HCT116 (cell line): ENCODE measurements around the gene NGEF. TPM values are rescaled to one million over a fixed set of nuclear protein-coding genes. Genes with fewer than 3 reads are reported as not detected.

Source experiments
- ATAC-seq: fragments of 200-7000 bp; cut with Tn5 transposase; 2 replicates; pipeline ENCODE4 v1.9.1; 2020; ENCODE audit warnings: mild to moderate bottlenecking, moderate library complexity
- BruUV-seq: library from RNA; stranded (reverse); fragments of 400-500 nt; replicated peaks from 2 replicates; lab custom pipeline; 2021; lab: Mats Ljungman, UMichigan
- CTCF ChIA-PET: fragments of 300-600 bp; sonication (Branson Sonifier 250); formaldehyde crosslinking; loops from one replicate; lab custom pipeline; 2021; ENCODE audit warnings: antibody characterized with exemption; lab: Charles Lee
- POLR2A ChIA-PET: fragments of 300-600, 350-600 bp; sonication (Branson Sonifier 250); formaldehyde crosslinking; loops from one replicate; lab custom pipeline; 2021; ENCODE audit warnings: antibody characterized with exemption; lab: Charles Lee
- RAD21 ChIA-PET, 2 experiments: fragments of 300-600 bp; sonication (Branson Sonifier 250); formaldehyde crosslinking; loops; one replicate each; lab custom pipeline; 2023; ENCODE audit warnings: low total read pairs in 2 of 2; ENCODE audit not compliant: uncharacterized antibody in 2 of 2, unreplicated experiment in 2 of 2, low non-redundant PET in 1 of 2; lab: Charles Lee
- DNase-seq: peaks from one replicate; pipeline ENCODE4 v3.0.0-alpha.2; 2010; ENCODE audit warnings: low read depth, low spot score
- H2AFZ ChIP-seq: fragments of 200-600 bp; shearing (Covaris generic), sonication (generic); 2 replicates; pipeline ENCODE4 v1.6.1; 2017; ENCODE audit warnings: low read depth, mixed run types, mixed read lengths, antibody characterized with exemption, low read length; ENCODE audit not compliant: poor library complexity, severe bottlenecking
- H3K27ac ChIP-seq: 2 replicates; pipeline ENCODE4 v1.5.1; 2012; ENCODE audit warnings: low read depth, low read length
- H3K27me3 ChIP-seq: fragments of 200-600 bp; sonication (generic); 2 replicates; pipeline ENCODE4 v1.6.1; 2016; ENCODE audit warnings: mixed run types, low read length, mixed read lengths; ENCODE audit not compliant: insufficient read depth
- H3K36me3 ChIP-seq, 2 experiments: fragments of 200-500 bp in 1 of 2; fragments of 200-600 bp in 1 of 2; sonication (Bioruptor generic) in 1 of 2; sonication (generic) in 1 of 2; 2 replicates each; pipeline versions ENCODE4 v1.5.1 to v1.6.1; 2014 to 2016; ENCODE audit warnings: low read length in 2 of 2, inconsistent platforms in 1 of 2, mixed read lengths in 1 of 2, mixed run types in 1 of 2; ENCODE audit not compliant: insufficient read depth in 2 of 2, control insufficient read depth in 1 of 2
- H3K4me1 ChIP-seq, 2 experiments: fragments of 200-600 bp in 1 of 2; sonication (generic) in 1 of 2; 2 replicates each; pipeline versions ENCODE4 v1.5.1 to v1.6.1; 2012 to 2017; ENCODE audit warnings: low read length in 2 of 2, inconsistent platforms in 1 of 2, mild to moderate bottlenecking in 1 of 2, mixed read lengths in 1 of 2, mixed run types in 1 of 2, moderate library complexity in 1 of 2; ENCODE audit not compliant: insufficient read depth in 2 of 2, control insufficient read depth in 1 of 2
- H3K4me2 ChIP-seq: fragments of 200-600 bp; sonication (generic); 2 replicates; pipeline ENCODE4 v1.6.1; 2017; ENCODE audit warnings: mixed run types, low read length, mixed read lengths
- H3K4me3 ChIP-seq, 2 experiments: fragments of 200-600 bp in 1 of 2; sonication (generic) in 1 of 2; replicated peaks in 1 of 2; 2 replicates each; pipeline ENCODE4 v1.5.1; 2011 to 2016; ENCODE audit warnings: low read length in 2 of 2, control low read depth in 1 of 2, low read depth in 1 of 2, mild to moderate bottlenecking in 1 of 2, mixed read lengths in 1 of 2, mixed run types in 1 of 2
- H3K79me2 ChIP-seq: fragments of 200-600 bp; sonication (generic); 2 replicates; pipeline ENCODE4 v1.6.1; 2017; ENCODE audit warnings: mild to moderate bottlenecking, mixed run types, low read length, moderate library complexity, mixed read lengths; ENCODE audit not compliant: insufficient read depth
- H3K9ac ChIP-seq: fragments of 200-600 bp; sonication (generic); 2 replicates; pipeline ENCODE4 v1.6.1; 2016; ENCODE audit warnings: low read length, mixed read lengths
- H3K9me2 ChIP-seq: fragments of 200-600 bp; sonication (generic), shearing (Covaris generic); 2 replicates; pipeline ENCODE4 v1.6.1; 2017; ENCODE audit warnings: mixed run types, mild to moderate bottlenecking, moderate library complexity; ENCODE audit not compliant: insufficient read depth
- H3K9me3 ChIP-seq, 2 experiments: fragments of 200-500 bp in 1 of 2; fragments of 200-600 bp in 1 of 2; sonication (Bioruptor generic) in 1 of 2; sonication (generic) in 1 of 2; 2 replicates each; pipeline ENCODE4 v1.6.1; 2014 to 2017; ENCODE audit warnings: low read length in 2 of 2, mixed read lengths in 2 of 2, inconsistent platforms in 1 of 2, low read depth in 1 of 2, mild to moderate bottlenecking in 1 of 2, mixed run types in 1 of 2, moderate library complexity in 1 of 2; ENCODE audit not compliant: control insufficient read depth in 1 of 2, insufficient read depth in 1 of 2
- H4K20me1 ChIP-seq: fragments of 200-600 bp; sonication (generic), shearing (Covaris generic); 2 replicates; pipeline ENCODE4 v1.6.1; 2017; ENCODE audit warnings: mixed run types, mild to moderate bottlenecking, moderate library complexity; ENCODE audit not compliant: insufficient read depth
- ATF3 ChIP-seq: IDR thresholded peaks from 2 replicates; pipeline ENCODE4 v1.6.1; 2012
- CBX3 ChIP-seq: IDR thresholded peaks from 2 replicates; pipeline ENCODE4 v1.6.1; 2012; ENCODE audit warnings: low read depth
- CEBPB ChIP-seq: IDR thresholded peaks from 2 replicates; pipeline ENCODE4 v1.6.1; 2012; ENCODE audit warnings: low read depth
- EGR1 ChIP-seq: IDR thresholded peaks from 2 replicates; pipeline ENCODE4 v1.6.1; 2012; ENCODE audit warnings: low read depth
- ELF1 ChIP-seq: IDR thresholded peaks from 2 replicates; pipeline ENCODE4 v1.6.1; 2012; ENCODE audit warnings: low read depth, borderline replicate concordance
- FOSL1 ChIP-seq: IDR thresholded peaks from 2 replicates; pipeline ENCODE4 v1.6.1; 2012; ENCODE audit warnings: low read depth
- JUND ChIP-seq: IDR thresholded peaks from 2 replicates; pipeline ENCODE4 v1.6.1; 2012
- POLR2AphosphoS5 ChIP-seq: IDR thresholded peaks from 2 replicates; pipeline ENCODE4 v1.6.1; 2011; ENCODE audit warnings: mild to moderate bottlenecking, low read depth, low read length, moderate library complexity
- RAD21 ChIP-seq: IDR thresholded peaks from 2 replicates; pipeline ENCODE4 v1.6.1; 2012; ENCODE audit warnings: low read depth, mild to moderate bottlenecking
- SIN3A ChIP-seq: IDR thresholded peaks from 2 replicates; pipeline ENCODE4 v1.6.1; 2012; ENCODE audit warnings: low read depth
- SP1 ChIP-seq: IDR thresholded peaks from 2 replicates; pipeline ENCODE4 v1.6.1; 2012; ENCODE audit warnings: low read depth
- SRF ChIP-seq: IDR thresholded peaks from 2 replicates; pipeline ENCODE4 v1.6.1; 2012; ENCODE audit warnings: low read depth
- TCF7L2 ChIP-seq: IDR thresholded peaks from 2 replicates; pipeline ENCODE4 v1.7.0; 2011; ENCODE audit warnings: borderline replicate concordance, inconsistent platforms; ENCODE audit not compliant: insufficient read depth, insufficient read length; ENCODE audit errors: extremely low read depth
- YY1 ChIP-seq: IDR thresholded peaks from 2 replicates; pipeline ENCODE4 v1.6.1; 2011; ENCODE audit warnings: low read length, low read depth, moderate library complexity, mild to moderate bottlenecking; ENCODE audit not compliant: insufficient replicate concordance; ENCODE audit errors: extremely low read depth
- ZFX ChIP-seq: fragments of 450-650 bp; IDR thresholded peaks from 2 replicates; pipeline ENCODE4 v1.6.1; 2017
- ZNF274 ChIP-seq: fragments of 200-500 bp; sonication (Bioruptor generic); IDR thresholded peaks from 2 replicates; pipeline ENCODE4 v1.6.1; 2014; ENCODE audit warnings: mild to moderate bottlenecking, low read depth, low read length, inconsistent platforms
- intact Hi-C: fragments of 100-400 bp; cut with micrococcal nuclease; formaldehyde crosslinking; loops from 2 replicates; pipeline ENCODE4 v1.10.0; 2022
- total RNA-seq: library from RNA; stranded (reverse); gene quantifications from one replicate; pipeline ENCODE4 v1.2.1, GENCODE V29; 2021; ENCODE audit not compliant: unreplicated experiment

The NGEF gene
- total RNA-seq, 1 experiment from 2014 or later = 12.6 TPM

GRCh38 chr2:232963913-232964312 is 49.1 kb downstream of the NGEF start:
- H3K27ac ChIP-seq = no peak overlapping the region
- H3K9me2 ChIP-seq = no peaks in the 10 kb centered on the region
- no peak overlapping the region for H2AFZ ChIP-seq
- H4K20me1 ChIP-seq = no peaks in the 10 kb centered on the region
- no peak overlapping the region for H3K9ac ChIP-seq
- H3K4me2 ChIP-seq = no peak overlapping the region
- no peak for TF ChIP-seq ZFX
- TF ChIP-seq YY1 = no peak
- no peak for TF ChIP-seq JUND
- no peak for TF ChIP-seq CEBPB
- TF ChIP-seq SRF = no peak
- no peak for TF ChIP-seq SP1
- no peak for TF ChIP-seq FOSL1
- no peak for TF ChIP-seq TCF7L2
- TF ChIP-seq ELF1 = no peak
- no peak for TF ChIP-seq CBX3
- no peak for TF ChIP-seq ZNF274
- no peak for TF ChIP-seq EGR1
- no peak for TF ChIP-seq ATF3
- TF ChIP-seq SIN3A = no peak
- TF ChIP-seq RAD21 = no peak
- no peak for TF ChIP-seq POLR2AphosphoS5
- TF ChIP-seq, all 23 proteins: peak for 0
- intact Hi-C loops = no loop called here
- H3K4me3 ChIP-seq = no peak overlapping the region
- CTCF ChIA-PET = no interaction called here
- H3K9me3 ChIP-seq = peaks cover 0 to 3% of the 10 kb centered on the region in 2 experiments; a peak in 2 of 4 replicates
- H3K36me3 ChIP-seq = no peaks in the 10 kb centered on the region
- H3K27me3 ChIP-seq = no peaks in the 10 kb centered on the region
- DNase-seq (no peak), ATAC-seq (no peak)
- BruUV-seq = no TSS peak
- POLR2A ChIA-PET = no interaction called here
- no peaks in the 10 kb centered on the region for H3K79me2 ChIP-seq
- peaks cover 0 to 11% of the 10 kb centered on the region in 2 experiments; a peak in 2 of 4 replicates for H3K4me1 ChIP-seq
- RAD21 ChIA-PET = no interaction called here
